Fibroblast of lung (primary cell): ENCODE results near the gene PACSIN1.

Experiments used
- EZH2 ChIP-seq: IDR thresholded peaks from 2 replicates; pipeline ENCODE4 v1.5.1; 2012; ENCODE audit warnings: low read length, control low read depth, mild to moderate bottlenecking; ENCODE audit errors: missing control alignments
- TF ChIP-seq, protein P1 (sequence below), 2 donors: IDR thresholded peaks in 1 of 2; conservative IDR thresholded peaks in 1 of 2; 1 replicate in 1 of 2; 2 replicates in 1 of 2; pipeline ENCODE4 v1.5.1; 2011 to 2012; ENCODE audit warnings: low read length in 2 of 2, control low read depth in 1 of 2, inconsistent platforms in 1 of 2, low read depth in 1 of 2, mild to moderate bottlenecking in 1 of 2

DNA sequence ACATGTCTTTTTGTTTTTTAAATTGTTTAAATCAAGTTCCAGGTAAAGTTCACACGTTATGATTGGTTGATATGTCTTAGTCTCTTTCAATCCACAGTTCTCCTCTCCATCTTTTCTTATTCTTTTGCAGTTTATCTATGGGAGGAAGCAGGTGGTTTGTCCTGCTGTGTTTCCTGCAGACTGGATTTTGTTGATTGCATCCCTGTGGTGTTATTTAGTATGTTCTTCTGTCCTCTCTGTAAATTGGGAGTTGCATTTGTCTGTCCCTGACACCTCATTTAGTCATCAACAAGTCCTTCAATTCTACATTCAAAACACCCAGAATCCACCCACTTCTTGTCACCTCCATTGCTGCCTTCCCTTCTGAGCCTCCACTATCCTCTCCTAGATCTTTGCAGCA lies 8.1 kb downstream of the PACSIN1 start:
- TF ChIP-seq, protein P1, sequence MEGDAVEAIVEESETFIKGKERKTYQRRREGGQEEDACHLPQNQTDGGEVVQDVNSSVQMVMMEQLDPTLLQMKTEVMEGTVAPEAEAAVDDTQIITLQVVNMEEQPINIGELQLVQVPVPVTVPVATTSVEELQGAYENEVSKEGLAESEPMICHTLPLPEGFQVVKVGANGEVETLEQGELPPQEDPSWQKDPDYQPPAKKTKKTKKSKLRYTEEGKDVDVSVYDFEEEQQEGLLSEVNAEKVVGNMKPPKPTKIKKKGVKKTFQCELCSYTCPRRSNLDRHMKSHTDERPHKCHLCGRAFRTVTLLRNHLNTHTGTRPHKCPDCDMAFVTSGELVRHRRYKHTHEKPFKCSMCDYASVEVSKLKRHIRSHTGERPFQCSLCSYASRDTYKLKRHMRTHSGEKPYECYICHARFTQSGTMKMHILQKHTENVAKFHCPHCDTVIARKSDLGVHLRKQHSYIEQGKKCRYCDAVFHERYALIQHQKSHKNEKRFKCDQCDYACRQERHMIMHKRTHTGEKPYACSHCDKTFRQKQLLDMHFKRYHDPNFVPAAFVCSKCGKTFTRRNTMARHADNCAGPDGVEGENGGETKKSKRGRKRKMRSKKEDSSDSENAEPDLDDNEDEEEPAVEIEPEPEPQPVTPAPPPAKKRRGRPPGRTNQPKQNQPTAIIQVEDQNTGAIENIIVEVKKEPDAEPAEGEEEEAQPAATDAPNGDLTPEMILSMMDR (conservative IDR thresholded peaks at IDR 0.05 in 1 of 2, IDR thresholded peaks at IDR 0.05 in 1 of 2; ENCODE audit: low read depth in 1 of 2, low read length in 2 of 2): no peak
- no peak for TF ChIP-seq EZH2
